HepG2 (cell line): Measurements from ENCODE around the gene MCC.

Source experiments
- BRCA1 ChIP-seq: sonication (generic); formaldehyde crosslinking; IDR thresholded peaks from 2 replicates; pipeline ENCODE4 v1.4.0; 2020; ENCODE audit warnings: missing genetic modification reagents
- HOXA5 ChIP-seq: sonication (generic); formaldehyde crosslinking; IDR thresholded peaks from 2 replicates; pipeline ENCODE4 v1.4.0; 2020; ENCODE audit warnings: missing genetic modification reagents
- JUND ChIP-seq: sonication (generic); formaldehyde crosslinking; IDR thresholded peaks from 2 replicates; pipeline ENCODE4 v1.8.0; 2022; ENCODE audit warnings: mild to moderate bottlenecking, missing genetic modification reagents
- SUZ12 ChIP-seq: fragments of 150-350 bp; IDR thresholded peaks from 2 replicates; pipeline ENCODE4 v1.6.1; 2014; ENCODE audit warnings: low read depth, low read length
- ZNF343 ChIP-seq: sonication (generic); formaldehyde crosslinking; IDR thresholded peaks from 2 replicates; pipeline ENCODE4 v1.4.0; 2020; ENCODE audit warnings: mild to moderate bottlenecking, missing genetic modification reagents
- TF ChIP-seq, protein P1 (sequence below): sonication (generic); formaldehyde crosslinking; conservative IDR thresholded peaks from 2 replicates; pipeline ENCODE4 v1.4.0; 2020; ENCODE audit warnings: missing genetic modification reagents
- TF ChIP-seq, protein P2 (sequence below): sonication (generic); formaldehyde crosslinking; IDR thresholded peaks from 2 replicates; pipeline ENCODE4 v1.5.0; 2020; ENCODE audit warnings: mild to moderate bottlenecking, missing genetic modification reagents, moderate library complexity

GRCh38 chr5:113357696-113358476 lies 130.4 kb downstream of the MCC start:
- TF ChIP-seq, protein P1, sequence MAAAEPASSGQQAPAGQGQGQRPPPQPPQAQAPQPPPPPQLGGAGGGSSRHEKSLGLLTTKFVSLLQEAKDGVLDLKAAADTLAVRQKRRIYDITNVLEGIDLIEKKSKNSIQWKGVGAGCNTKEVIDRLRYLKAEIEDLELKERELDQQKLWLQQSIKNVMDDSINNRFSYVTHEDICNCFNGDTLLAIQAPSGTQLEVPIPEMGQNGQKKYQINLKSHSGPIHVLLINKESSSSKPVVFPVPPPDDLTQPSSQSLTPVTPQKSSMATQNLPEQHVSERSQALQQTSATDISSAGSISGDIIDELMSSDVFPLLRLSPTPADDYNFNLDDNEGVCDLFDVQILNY: no peak
- TF ChIP-seq HOXA5 (no peak), BRCA1 (CRISPR knock-in tag) (no peak), JUND (CRISPR knock-in tag) (no peak), ZNF343 (no peak), SUZ12 (no peak)
- TF ChIP-seq, protein P2, sequence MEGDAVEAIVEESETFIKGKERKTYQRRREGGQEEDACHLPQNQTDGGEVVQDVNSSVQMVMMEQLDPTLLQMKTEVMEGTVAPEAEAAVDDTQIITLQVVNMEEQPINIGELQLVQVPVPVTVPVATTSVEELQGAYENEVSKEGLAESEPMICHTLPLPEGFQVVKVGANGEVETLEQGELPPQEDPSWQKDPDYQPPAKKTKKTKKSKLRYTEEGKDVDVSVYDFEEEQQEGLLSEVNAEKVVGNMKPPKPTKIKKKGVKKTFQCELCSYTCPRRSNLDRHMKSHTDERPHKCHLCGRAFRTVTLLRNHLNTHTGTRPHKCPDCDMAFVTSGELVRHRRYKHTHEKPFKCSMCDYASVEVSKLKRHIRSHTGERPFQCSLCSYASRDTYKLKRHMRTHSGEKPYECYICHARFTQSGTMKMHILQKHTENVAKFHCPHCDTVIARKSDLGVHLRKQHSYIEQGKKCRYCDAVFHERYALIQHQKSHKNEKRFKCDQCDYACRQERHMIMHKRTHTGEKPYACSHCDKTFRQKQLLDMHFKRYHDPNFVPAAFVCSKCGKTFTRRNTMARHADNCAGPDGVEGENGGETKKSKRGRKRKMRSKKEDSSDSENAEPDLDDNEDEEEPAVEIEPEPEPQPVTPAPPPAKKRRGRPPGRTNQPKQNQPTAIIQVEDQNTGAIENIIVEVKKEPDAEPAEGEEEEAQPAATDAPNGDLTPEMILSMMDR (CRISPR knock-in tag): no peak
